Peyer's patch (tissue), 4 donors: Measurements from ENCODE around the gene NSRP1. TPM values are rescaled to one million over a fixed set of nuclear protein-coding genes. Genes with fewer than 3 reads are reported as not detected.

Experiments used
- DNase-seq, 3 donors: peaks; one replicate each; pipeline ENCODE4 v3.0.0-alpha.2; 2017 to 2019
- H3K27ac ChIP-seq, 4 donors: fragments of 200-600 bp; sonication (generic); one replicate each; pipeline ENCODE4 v1.5.1; 2016 to 2019
- H3K27me3 ChIP-seq, 2 donors: fragments of 200-600 bp; sonication (generic); one replicate each; pipeline ENCODE4 v1.5.1; 2019
- H3K36me3 ChIP-seq, 3 donors: fragments of 200-600 bp; sonication (generic); one replicate each; pipeline ENCODE4 v1.5.1; 2016 to 2019
- H3K4me1 ChIP-seq, 4 donors: fragments of 200-600 bp; sonication (generic); one replicate each; pipeline ENCODE4 v1.5.1; 2016 to 2019
- H3K4me3 ChIP-seq, 4 donors: fragments of 200-600 bp; sonication (generic); 1 replicate in 3 of 4; 2 replicates in 1 of 4; pipeline ENCODE4 v1.5.1; 2016 to 2019; ENCODE audit warnings: mild to moderate bottlenecking in 1 of 4
- H3K9me3 ChIP-seq, 4 donors: fragments of 200-600 bp; sonication (generic); one replicate each; pipeline ENCODE4 v1.5.1; 2016 to 2019; ENCODE audit warnings: mild to moderate bottlenecking in 1 of 4
- CTCF ChIP-seq, 6 experiments: fragments of 450-650 bp in 4 of 6; fragments of 200-600 bp in 2 of 6; sonication (generic) in 1 of 6; IDR thresholded peaks; one replicate each; pipeline ENCODE4 v1.5.1; 2017 to 2019; ENCODE audit warnings: antibody characterized with exemption in 6 of 6, mild to moderate bottlenecking in 3 of 6, moderate library complexity in 1 of 6
- POLR2A ChIP-seq, 2 donors: fragments of 450-650 bp; IDR thresholded peaks; one replicate each; pipeline ENCODE4 v1.5.1; 2017; ENCODE audit warnings: antibody characterized with exemption in 2 of 2, mild to moderate bottlenecking in 2 of 2, moderate library complexity in 2 of 2
- total RNA-seq, 4 donors: library from RNA; depleted of rRNA; stranded (reverse); fragments of >200 nt; gene quantifications; one replicate each; pipeline ENCODE4 v1.1.0, GENCODE V29; 2016

Gene NSRP1
- total RNA-seq, 4 donors from 2014 or later: 16.5 to 134 (median 30.6) TPM

GRCh38 chr17:30218799-30219198, 102.2 kb downstream of the NSRP1 start:
- H3K27ac ChIP-seq: no peak overlapping the region
- no peak for DNase-seq
- no peaks in the 10 kb centered on the region for H3K27me3 ChIP-seq
- peaks cover 0 to 8% (median 0%) of the 10 kb centered on the region in 4 donors for H3K4me1 ChIP-seq
- TF ChIP-seq POLR2A (IDR thresholded peaks at IDR 0.05) (no peak), CTCF (IDR thresholded peaks at IDR 0.05) (no peak)
- no peaks in the 10 kb centered on the region for H3K9me3 ChIP-seq
- no peak overlapping the region for H3K4me3 ChIP-seq
- H3K36me3 ChIP-seq: peaks cover 0 to 12% (median 0%) of the 10 kb centered on the region in 3 donors

GRCh38 chr17:30219315-30219714, 102.7 kb downstream of the NSRP1 start:
- Histone ChIP-seq H3K27me3 (no peaks in the 10 kb centered on the region), H3K27ac (peak overlapping the region in 1 of 4 donors; percentile 74), H3K4me1 (peaks cover 0 to 9% (median 0%) of the 10 kb centered on the region in 4 donors), H3K9me3 (no peaks in the 10 kb centered on the region), H3K4me3 (peak overlapping the region in 2 of 4 donors; percentile 5 to 15), H3K36me3 (peaks cover 0 to 12% (median 0%) of the 10 kb centered on the region in 3 donors)
- no peak for DNase-seq
- TF ChIP-seq POLR2A (IDR thresholded peaks at IDR 0.05): no peak
- no peak for TF ChIP-seq CTCF (IDR thresholded peaks at IDR 0.05)

GRCh38 chr17:30219833-30220232, 103.2 kb downstream of the NSRP1 start:
- DNase-seq: peak in 2 of 3 donors; percentile 64 to 77
- TF ChIP-seq POLR2A (IDR thresholded peaks at IDR 0.05) (peak; percentile 14 to 73), CTCF (IDR thresholded peaks at IDR 0.05) (no peak)

GRCh38 chr17:30220414-30220813, 103.8 kb downstream of the NSRP1 start:
- Histone ChIP-seq H3K36me3 (peaks cover 0 to 12% (median 0%) of the 10 kb centered on the region in 3 donors), H3K4me1 (peaks cover 0 to 9% (median 0%) of the 10 kb centered on the region in 4 donors), H3K27me3 (no peaks in the 10 kb centered on the region), H3K27ac (peak overlapping the region in 3 of 4 donors; percentile 53 to 74 (median 73)), H3K9me3 (no peaks in the 10 kb centered on the region), H3K4me3 (peak overlapping the region in 2 of 4 donors; percentile 22 to 39)
- TF ChIP-seq CTCF (IDR thresholded peaks at IDR 0.05) (no peak), POLR2A (IDR thresholded peaks at IDR 0.05) (no peak)
- DNase-seq: no peak

More at GRCh38 chr17:30219833-30220232, 103.2 kb downstream of the NSRP1 start:
- Histone ChIP-seq H3K4me3 (peak overlapping the region in 1 of 4 donors; percentile 39), H3K9me3 (no peaks in the 10 kb centered on the region), H3K36me3 (peaks cover 0 to 12% (median 0%) of the 10 kb centered on the region in 3 donors), H3K27ac (peak overlapping the region in 3 of 4 donors; percentile 53 to 74 (median 73)), H3K27me3 (no peaks in the 10 kb centered on the region), H3K4me1 (peaks cover 0 to 9% (median 0%) of the 10 kb centered on the region in 4 donors)

GRCh38 chr17:30221346-30221745, 104.7 kb downstream of the NSRP1 start:
- no peak for DNase-seq
- TF ChIP-seq CTCF (IDR thresholded peaks at IDR 0.05) (no peak), POLR2A (IDR thresholded peaks at IDR 0.05) (no peak)
- Histone ChIP-seq H3K27me3 (no peaks in the 10 kb centered on the region), H3K4me1 (peaks cover 0 to 11% (median 0%) of the 10 kb centered on the region in 4 donors), H3K9me3 (no peaks in the 10 kb centered on the region), H3K36me3 (peaks cover 0 to 8% (median 0%) of the 10 kb centered on the region in 3 donors), H3K27ac (peak overlapping the region in 2 of 4 donors; percentile 71 to 80), H3K4me3 (peak overlapping the region in 2 of 4 donors; percentile 9 to 39)
